ENCODE results near the gene CDH23.

DNA sequence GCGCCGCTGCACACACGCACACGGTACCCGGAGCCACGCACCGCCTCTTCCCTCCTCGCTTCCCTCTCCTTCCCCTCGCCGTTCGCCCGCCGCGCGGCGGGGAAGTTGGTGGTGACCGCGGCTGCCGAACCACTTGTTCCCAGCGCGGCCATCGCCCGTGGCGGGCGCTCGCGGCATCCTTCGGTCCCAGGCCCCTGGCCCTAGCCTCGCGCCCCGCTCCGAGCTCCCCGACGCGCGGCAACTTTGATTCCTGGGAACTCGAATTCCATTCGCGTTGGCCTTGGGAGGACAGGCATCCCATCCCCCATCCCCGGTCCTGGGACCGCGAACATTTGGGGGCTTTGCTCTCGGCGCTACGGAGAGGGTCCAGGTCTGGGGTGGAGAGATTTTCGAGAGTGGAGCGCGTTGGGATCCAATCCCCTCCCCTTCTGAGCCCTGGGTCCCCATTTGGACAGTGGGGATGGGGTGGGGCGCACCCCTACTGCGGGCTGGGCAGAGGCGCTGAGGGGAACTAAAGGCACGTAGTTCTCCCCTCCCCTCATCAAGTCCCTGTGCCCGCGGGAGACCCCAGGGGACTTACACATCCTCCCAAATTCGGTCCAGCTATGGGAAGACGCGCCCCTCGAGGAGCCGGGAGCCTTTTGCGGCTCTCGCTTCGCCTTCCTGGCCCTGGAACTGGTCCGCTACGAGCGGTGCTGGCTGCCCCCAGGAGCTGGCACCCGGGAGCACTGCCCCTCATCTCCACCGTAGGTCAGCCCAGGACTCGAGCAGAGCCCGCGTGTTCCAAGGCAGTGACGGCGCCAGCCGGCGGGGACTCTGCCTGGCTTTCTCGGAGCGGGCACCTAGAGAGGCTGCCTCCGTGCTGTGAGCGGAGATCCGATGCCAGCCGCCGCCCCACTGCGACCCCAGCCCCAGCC is 834 bp downstream of the CDH23 start:
- TF ChIP-seq, protein P1, sequence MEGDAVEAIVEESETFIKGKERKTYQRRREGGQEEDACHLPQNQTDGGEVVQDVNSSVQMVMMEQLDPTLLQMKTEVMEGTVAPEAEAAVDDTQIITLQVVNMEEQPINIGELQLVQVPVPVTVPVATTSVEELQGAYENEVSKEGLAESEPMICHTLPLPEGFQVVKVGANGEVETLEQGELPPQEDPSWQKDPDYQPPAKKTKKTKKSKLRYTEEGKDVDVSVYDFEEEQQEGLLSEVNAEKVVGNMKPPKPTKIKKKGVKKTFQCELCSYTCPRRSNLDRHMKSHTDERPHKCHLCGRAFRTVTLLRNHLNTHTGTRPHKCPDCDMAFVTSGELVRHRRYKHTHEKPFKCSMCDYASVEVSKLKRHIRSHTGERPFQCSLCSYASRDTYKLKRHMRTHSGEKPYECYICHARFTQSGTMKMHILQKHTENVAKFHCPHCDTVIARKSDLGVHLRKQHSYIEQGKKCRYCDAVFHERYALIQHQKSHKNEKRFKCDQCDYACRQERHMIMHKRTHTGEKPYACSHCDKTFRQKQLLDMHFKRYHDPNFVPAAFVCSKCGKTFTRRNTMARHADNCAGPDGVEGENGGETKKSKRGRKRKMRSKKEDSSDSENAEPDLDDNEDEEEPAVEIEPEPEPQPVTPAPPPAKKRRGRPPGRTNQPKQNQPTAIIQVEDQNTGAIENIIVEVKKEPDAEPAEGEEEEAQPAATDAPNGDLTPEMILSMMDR (IDR thresholded peaks at IDR 0.05) = no peak
- TF ChIP-seq POLR2A (IDR thresholded peaks at IDR 0.05; ENCODE audit: low read depth) = no peak
- TF ChIP-seq POLR2AphosphoS5 (IDR thresholded peaks at IDR 0.05) = no peak
